SU-DHL-6 (cell line): ENCODE measurements around the gene TMC1.

Source experiments
- H2AFZ ChIP-seq: fragments of 200-600 bp; sonication (generic); 2 replicates; pipeline ENCODE4 v1.6.1; 2014; ENCODE audit warnings: low read depth, mild to moderate bottlenecking, moderate library complexity, mixed read lengths, antibody characterized with exemption, low read length; ENCODE audit not compliant: severe bottlenecking
- H3F3A ChIP-seq: fragments of 200-600 bp; shearing (Covaris generic); 2 replicates; pipeline ENCODE4 v1.6.0; 2016; ENCODE audit warnings: antibody characterized with exemption, mild to moderate bottlenecking; ENCODE audit not compliant: insufficient read depth
- H3K27ac ChIP-seq: fragments of 200-600 bp; sonication (generic); 2 replicates; pipeline ENCODE4 v1.5.1; 2016; ENCODE audit warnings: low read depth, mild to moderate bottlenecking, low read length, moderate library complexity, mixed read lengths
- H3K27me3 ChIP-seq: fragments of 200-600 bp; sonication (generic), shearing (Covaris generic); 2 replicates; pipeline ENCODE4 v1.6.0; 2014; ENCODE audit warnings: mild to moderate bottlenecking, low read length
- H3K36me3 ChIP-seq: fragments of 200-600 bp; sonication (generic); 2 replicates; pipeline ENCODE4 v1.6.1; 2014; ENCODE audit warnings: mild to moderate bottlenecking, low read length, mixed read lengths
- H3K4me2 ChIP-seq: fragments of 300-600, 200-600 bp; shearing (Covaris generic), sonication (generic); 2 replicates; pipeline ENCODE4 v1.6.0; 2014; ENCODE audit warnings: low read length, low read depth, mild to moderate bottlenecking; ENCODE audit not compliant: poor library complexity, severe bottlenecking
- H3K4me3 ChIP-seq: fragments of 200-600 bp; sonication (generic); 2 replicates; pipeline ENCODE4 v1.5.1; 2014; ENCODE audit warnings: antibody characterized with exemption, low read length, mild to moderate bottlenecking, mixed read lengths; ENCODE audit not compliant: insufficient read depth, poor library complexity, severe bottlenecking
- H3K79me2 ChIP-seq: fragments of 200-600 bp; sonication (generic); 2 replicates; pipeline ENCODE4 v1.6.1; 2014; ENCODE audit warnings: mild to moderate bottlenecking, low read length, moderate library complexity; ENCODE audit not compliant: insufficient read depth
- H3K9ac ChIP-seq: fragments of 200-600 bp; sonication (generic); 2 replicates; pipeline ENCODE4 v1.7.0; 2014; ENCODE audit warnings: mild to moderate bottlenecking, low read length
- H3K9me2 ChIP-seq: fragments of 200-600 bp; sonication (generic); replicated peaks from 2 replicates; pipeline ENCODE4 v1.6.1; 2014; ENCODE audit warnings: low read length; ENCODE audit not compliant: insufficient read depth
- H3K9me3 ChIP-seq: fragments of 200-600 bp; sonication (generic); 2 replicates; pipeline ENCODE4 v1.6.1; 2014; ENCODE audit warnings: low read length, mixed read lengths; ENCODE audit not compliant: insufficient read depth
- H4K20me1 ChIP-seq: fragments of 200-600 bp; sonication (generic); 2 replicates; pipeline ENCODE4 v1.6.1; 2014; ENCODE audit warnings: low read depth, mild to moderate bottlenecking, antibody characterized with exemption, low read length, moderate library complexity, mixed read lengths
- EZH2phosphoT487 ChIP-seq: fragments of 200-600 bp; sonication (generic), shearing (Covaris generic); conservative IDR thresholded peaks from 2 replicates; pipeline ENCODE4 v1.6.1; 2018; ENCODE audit warnings: mild to moderate bottlenecking, antibody characterized with exemption, low read length, moderate library complexity, mixed read lengths
- TF ChIP-seq, protein P1 (sequence below): fragments of 200-600 bp; sonication (generic); IDR thresholded peaks from one replicate; pipeline ENCODE4 v1.5.1; 2017; ENCODE audit warnings: antibody characterized with exemption, mild to moderate bottlenecking, low read length, moderate library complexity; ENCODE audit not compliant: insufficient read depth, poor library complexity, severe bottlenecking

TMC1 gene

DNA sequence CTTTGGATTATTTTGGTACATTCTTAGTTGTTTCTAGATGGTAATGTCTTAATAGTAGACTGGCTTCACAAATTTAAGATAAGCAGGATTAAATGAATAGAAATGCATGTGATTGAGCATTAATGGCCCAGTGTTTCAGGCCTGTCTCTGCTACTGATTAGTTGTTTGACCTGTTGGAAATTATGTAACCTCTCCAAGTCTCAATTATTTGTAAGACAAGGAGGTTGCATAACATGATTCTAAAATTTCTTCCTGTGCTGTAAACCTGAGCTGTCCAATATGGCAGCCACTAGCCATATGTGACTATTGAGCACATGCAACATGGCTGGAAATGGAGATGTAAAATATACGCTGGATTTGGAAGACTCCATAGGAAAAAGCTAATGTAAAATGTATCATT is 333.9 kb downstream of the TMC1 start:
- no peaks in the 10 kb centered on the region for H3K36me3 ChIP-seq
- H3K27ac ChIP-seq, result no peak overlapping the region
- TF ChIP-seq EZH2phosphoT487, result no peak
- TF ChIP-seq, protein P1, sequence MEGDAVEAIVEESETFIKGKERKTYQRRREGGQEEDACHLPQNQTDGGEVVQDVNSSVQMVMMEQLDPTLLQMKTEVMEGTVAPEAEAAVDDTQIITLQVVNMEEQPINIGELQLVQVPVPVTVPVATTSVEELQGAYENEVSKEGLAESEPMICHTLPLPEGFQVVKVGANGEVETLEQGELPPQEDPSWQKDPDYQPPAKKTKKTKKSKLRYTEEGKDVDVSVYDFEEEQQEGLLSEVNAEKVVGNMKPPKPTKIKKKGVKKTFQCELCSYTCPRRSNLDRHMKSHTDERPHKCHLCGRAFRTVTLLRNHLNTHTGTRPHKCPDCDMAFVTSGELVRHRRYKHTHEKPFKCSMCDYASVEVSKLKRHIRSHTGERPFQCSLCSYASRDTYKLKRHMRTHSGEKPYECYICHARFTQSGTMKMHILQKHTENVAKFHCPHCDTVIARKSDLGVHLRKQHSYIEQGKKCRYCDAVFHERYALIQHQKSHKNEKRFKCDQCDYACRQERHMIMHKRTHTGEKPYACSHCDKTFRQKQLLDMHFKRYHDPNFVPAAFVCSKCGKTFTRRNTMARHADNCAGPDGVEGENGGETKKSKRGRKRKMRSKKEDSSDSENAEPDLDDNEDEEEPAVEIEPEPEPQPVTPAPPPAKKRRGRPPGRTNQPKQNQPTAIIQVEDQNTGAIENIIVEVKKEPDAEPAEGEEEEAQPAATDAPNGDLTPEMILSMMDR, result no peak
- H3K4me3 ChIP-seq, result no peak overlapping the region
- H4K20me1 ChIP-seq, result no peaks in the 10 kb centered on the region
- no peaks in the 10 kb centered on the region for H3F3A ChIP-seq
- H3K9ac ChIP-seq, result no peak overlapping the region
- no peak overlapping the region for H3K4me2 ChIP-seq
- H3K79me2 ChIP-seq, result no peaks in the 10 kb centered on the region
- H3K27me3 ChIP-seq, result no peaks in the 10 kb centered on the region
- H3K9me2 ChIP-seq, result no peaks in the 10 kb centered on the region
- no peak overlapping the region for H2AFZ ChIP-seq
- no peaks in the 10 kb centered on the region for H3K9me3 ChIP-seq

DNA sequence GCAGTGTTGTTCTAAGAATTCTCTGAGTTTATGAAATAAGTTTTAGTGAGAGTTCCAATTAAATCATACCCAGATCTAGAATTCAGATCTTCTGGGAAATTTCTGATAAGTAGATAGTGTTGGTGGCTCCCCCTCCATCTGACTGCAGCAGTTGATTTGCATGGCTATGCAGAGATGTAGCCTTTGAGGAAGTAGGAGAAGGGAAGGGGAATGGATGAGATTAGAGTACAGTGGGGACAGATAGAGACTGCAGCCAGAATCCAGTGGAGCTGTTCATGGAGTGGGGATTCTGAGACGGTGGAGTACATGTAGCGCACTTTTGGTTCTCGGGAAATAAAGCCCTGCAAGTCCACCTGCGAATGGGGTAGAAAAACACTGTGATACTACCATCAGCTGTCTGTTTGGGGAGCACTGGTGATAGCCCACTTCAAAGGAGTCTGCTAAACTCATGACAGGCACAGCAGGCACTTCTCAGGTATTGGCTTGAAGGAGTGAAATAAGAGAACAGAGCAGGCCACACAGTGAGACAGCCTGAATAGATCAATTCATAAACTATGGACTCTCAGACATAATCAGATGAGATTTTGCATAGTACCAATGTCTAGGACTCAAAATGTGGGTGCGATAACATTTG is 334.6 kb downstream of the TMC1 start:
- H3K4me3 ChIP-seq, result no peak overlapping the region
- H3K27ac ChIP-seq, result no peak overlapping the region
- H3K9me2 ChIP-seq, result no peaks in the 10 kb centered on the region
- no peaks in the 10 kb centered on the region for H3K9me3 ChIP-seq
- H2AFZ ChIP-seq, result no peak overlapping the region
- no peaks in the 10 kb centered on the region for H3F3A ChIP-seq
- H4K20me1 ChIP-seq, result no peaks in the 10 kb centered on the region
- H3K9ac ChIP-seq, result no peak overlapping the region
- no peak for TF ChIP-seq EZH2phosphoT487
- TF ChIP-seq, protein P1, result no peak
- H3K79me2 ChIP-seq, result no peaks in the 10 kb centered on the region
- H3K36me3 ChIP-seq, result no peaks in the 10 kb centered on the region
- H3K27me3 ChIP-seq, result no peaks in the 10 kb centered on the region
- no peak overlapping the region for H3K4me2 ChIP-seq

- Histone ChIP-seq H3K9ac (no peak overlapping the region), H3K36me3 (no peaks in the 10 kb centered on the region), H4K20me1 (no peaks in the 10 kb centered on the region), H3F3A (no peaks in the 10 kb centered on the region), H3K79me2 (no peaks in the 10 kb centered on the region), H3K4me2 (no peak overlapping the region), H3K27ac (no peak overlapping the region), H3K9me2 (no peaks in the 10 kb centered on the region), H3K9me3 (no peaks in the 10 kb centered on the region), H3K4me3 (no peak overlapping the region), H3K27me3 (no peaks in the 10 kb centered on the region), H2AFZ (no peak overlapping the region)
- TF ChIP-seq, protein P1, result peak; percentile 41
- no peak for TF ChIP-seq EZH2phosphoT487
Measured at GRCh38 chr9:72856972-72857623, 335.7 kb downstream of the TMC1 start.
